Progenitor cell of endocrine pancreas (in vitro differentiated cells): ENCODE data around the gene LZTFL1. TPM values are rescaled to one million over a fixed set of nuclear protein-coding genes. Genes with fewer than 3 reads are reported as not detected.

Experiments used
- DNase-seq: peaks from one replicate; pipeline ENCODE4 v3.0.0; 2021; ENCODE audit warnings: low spot score; ENCODE audit not compliant: unreplicated experiment
- H3K27ac Mint-ChIP-seq: 2 replicates; pipeline ENCODE4 v1.8.0; 2021; ENCODE audit warnings: mild to moderate bottlenecking, moderate library complexity, mixed read lengths
- H3K27me3 Mint-ChIP-seq: 2 replicates; pipeline ENCODE4 v1.8.0; 2021; ENCODE audit warnings: mixed read lengths
- H3K36me3 Mint-ChIP-seq: 2 replicates; pipeline ENCODE4 v1.8.0; 2022; ENCODE audit warnings: mixed read lengths; ENCODE audit not compliant: insufficient read depth
- H3K4me1 Mint-ChIP-seq: 2 replicates; pipeline ENCODE4 v1.8.0; 2021; ENCODE audit warnings: low read depth, mixed read lengths
- H3K4me3 Mint-ChIP-seq: 2 replicates; pipeline ENCODE4 v1.8.0; 2021; ENCODE audit warnings: low read depth, mild to moderate bottlenecking, moderate library complexity, mixed read lengths
- H3K9me3 Mint-ChIP-seq: 2 replicates; pipeline ENCODE4 v1.8.0; 2021; ENCODE audit warnings: low read depth, mixed read lengths
- total RNA-seq: library from RNA; stranded (reverse); gene quantifications from 2 replicates; pipeline ENCODE4 v1.2.1, GENCODE V29; 2021
- TF ChIP-seq, protein P1 (sequence below): fragments of 200-600 bp; sonication (generic); IDR thresholded peaks from one replicate; pipeline ENCODE4 v1.5.0; 2021; ENCODE audit warnings: antibody characterized with exemption, mild to moderate bottlenecking; ENCODE audit not compliant: unreplicated experiment

LZTFL1 gene
- total RNA-seq, 1 donor from 2014 or later = 28.1 TPM

DNA sequence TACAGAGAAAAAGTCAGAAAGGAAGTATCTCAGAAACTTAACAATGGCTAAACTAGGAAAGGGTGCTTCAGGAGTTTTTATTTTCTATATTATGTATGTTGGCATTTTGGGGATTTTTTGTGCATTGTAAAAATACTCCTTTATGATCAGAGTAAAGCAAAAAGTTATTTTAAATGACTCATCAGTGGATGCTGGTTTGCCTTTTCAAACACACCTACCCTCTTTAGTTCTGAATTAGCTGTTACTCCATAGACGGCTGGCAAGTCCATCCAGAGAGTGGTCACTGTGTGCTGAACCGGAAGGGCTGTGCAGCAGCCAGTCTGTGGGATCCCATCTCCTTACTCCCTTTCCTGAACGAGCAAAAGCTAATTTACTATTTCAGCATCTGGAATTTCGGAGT is 45.4 kb upstream of the LZTFL1 start:
- no peak overlapping the region for H3K27ac Mint-ChIP-seq
- DNase-seq = no peak
- peaks cover 14% of the 10 kb centered on the region for H3K27me3 Mint-ChIP-seq
- no peaks in the 10 kb centered on the region for H3K9me3 Mint-ChIP-seq
- TF ChIP-seq, protein P1, sequence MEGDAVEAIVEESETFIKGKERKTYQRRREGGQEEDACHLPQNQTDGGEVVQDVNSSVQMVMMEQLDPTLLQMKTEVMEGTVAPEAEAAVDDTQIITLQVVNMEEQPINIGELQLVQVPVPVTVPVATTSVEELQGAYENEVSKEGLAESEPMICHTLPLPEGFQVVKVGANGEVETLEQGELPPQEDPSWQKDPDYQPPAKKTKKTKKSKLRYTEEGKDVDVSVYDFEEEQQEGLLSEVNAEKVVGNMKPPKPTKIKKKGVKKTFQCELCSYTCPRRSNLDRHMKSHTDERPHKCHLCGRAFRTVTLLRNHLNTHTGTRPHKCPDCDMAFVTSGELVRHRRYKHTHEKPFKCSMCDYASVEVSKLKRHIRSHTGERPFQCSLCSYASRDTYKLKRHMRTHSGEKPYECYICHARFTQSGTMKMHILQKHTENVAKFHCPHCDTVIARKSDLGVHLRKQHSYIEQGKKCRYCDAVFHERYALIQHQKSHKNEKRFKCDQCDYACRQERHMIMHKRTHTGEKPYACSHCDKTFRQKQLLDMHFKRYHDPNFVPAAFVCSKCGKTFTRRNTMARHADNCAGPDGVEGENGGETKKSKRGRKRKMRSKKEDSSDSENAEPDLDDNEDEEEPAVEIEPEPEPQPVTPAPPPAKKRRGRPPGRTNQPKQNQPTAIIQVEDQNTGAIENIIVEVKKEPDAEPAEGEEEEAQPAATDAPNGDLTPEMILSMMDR = no peak
- H3K36me3 Mint-ChIP-seq = no peaks in the 10 kb centered on the region
- H3K4me1 Mint-ChIP-seq = no peaks in the 10 kb centered on the region
- no peak overlapping the region for H3K4me3 Mint-ChIP-seq

DNA sequence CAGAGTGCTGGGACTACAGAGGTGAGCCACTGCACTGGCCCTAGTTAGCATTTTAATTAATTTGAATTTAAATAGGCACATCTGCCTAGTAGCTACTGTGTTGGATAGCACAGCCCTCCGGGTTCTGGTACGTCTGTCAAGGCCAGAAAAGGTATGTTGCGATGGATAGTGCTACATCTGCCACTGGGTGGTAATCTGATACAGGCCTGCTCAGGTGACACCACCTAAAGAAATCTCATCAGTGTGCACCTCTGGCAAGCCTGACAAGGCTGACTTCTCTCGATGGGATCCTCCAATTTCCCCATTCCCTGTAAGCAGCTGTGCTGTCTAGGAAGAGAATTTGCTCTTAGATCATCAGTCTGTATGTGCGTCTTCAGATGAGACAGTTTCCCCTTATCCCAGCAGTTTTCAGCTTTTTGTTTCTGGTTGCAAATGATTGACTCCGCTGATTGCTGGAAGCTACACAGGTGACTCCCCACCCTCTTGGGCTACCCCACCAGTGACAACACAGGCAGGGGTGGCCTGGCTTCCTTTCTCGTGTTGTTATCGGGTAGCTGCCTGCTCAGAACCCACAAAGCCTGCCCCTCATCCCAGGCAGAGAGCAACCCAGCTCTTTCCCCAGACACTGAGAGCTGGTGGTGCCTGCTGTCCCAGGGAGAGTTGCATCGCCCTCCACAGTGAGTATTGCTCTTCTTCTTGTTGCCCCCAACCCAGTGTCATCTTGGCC is 44.2 kb upstream of the LZTFL1 start, which contains the start of gene CCR9:
Gene CCR9, plus strand, starts transcription at position 565 of the 727 bp plus-strand sequence. CDS start 8,391 bp downstream, outside the sequence.
- Mint-ChIP-seq H3K4me1 (peaks cover 2% of the 10 kb centered on the region), H3K27me3 (peaks cover 14% of the 10 kb centered on the region), H3K27ac (no peak within 1 kb of the TSS), H3K36me3 (no peaks in the 10 kb centered on the region), H3K4me3 (no peak within 1 kb of the TSS), H3K9me3 (no peaks in the 10 kb centered on the region)
- TF ChIP-seq, protein P1 = no peak
- no peak for DNase-seq

DNA sequence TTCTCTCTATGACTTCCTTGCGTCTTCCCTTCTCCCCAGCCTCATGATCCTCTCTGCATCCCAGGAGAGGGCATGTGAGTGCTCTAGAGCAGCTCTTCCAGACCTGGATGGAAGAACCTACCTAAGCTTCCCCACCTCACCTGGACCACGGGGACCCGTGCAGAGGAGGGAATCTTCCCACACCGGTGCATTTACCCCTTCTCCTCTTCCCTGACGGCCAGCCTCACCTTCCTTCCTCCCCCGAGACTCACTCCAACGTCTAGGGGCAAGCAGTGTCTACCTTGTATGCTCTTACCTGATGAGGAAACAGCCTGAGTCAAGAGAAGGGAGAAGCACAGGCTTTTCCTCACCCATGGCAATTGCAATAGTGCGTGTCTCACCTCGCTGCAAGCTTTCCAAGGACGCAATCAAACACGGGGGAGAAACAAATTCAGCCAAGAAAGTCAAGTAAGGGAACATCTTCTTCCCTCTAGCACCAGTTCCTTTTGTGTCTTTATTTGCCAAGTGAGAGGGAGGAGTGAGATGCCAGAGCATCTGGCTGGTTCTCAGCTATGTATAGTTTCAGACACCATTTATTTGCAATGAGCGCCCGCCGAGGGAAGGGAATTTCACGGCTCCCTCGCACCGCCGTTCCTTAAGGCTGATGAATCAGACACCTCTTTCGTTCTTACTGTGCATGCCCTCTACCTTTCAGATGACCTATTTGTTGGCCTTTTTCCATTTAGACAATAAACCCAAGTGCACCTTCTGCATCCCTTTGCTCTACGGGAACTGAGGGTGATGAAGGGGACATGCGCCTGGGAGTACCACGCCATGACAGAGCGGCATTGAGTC is 42.7 kb upstream of the LZTFL1 start:
- Mint-ChIP-seq H3K4me1 (peaks cover 3% of the 10 kb centered on the region), H3K36me3 (no peaks in the 10 kb centered on the region), H3K9me3 (no peaks in the 10 kb centered on the region), H3K27ac (no peak overlapping the region), H3K27me3 (peaks cover 14% of the 10 kb centered on the region), H3K4me3 (no peak overlapping the region)
- DNase-seq = no peak
- TF ChIP-seq, protein P1 = no peak

DNA sequence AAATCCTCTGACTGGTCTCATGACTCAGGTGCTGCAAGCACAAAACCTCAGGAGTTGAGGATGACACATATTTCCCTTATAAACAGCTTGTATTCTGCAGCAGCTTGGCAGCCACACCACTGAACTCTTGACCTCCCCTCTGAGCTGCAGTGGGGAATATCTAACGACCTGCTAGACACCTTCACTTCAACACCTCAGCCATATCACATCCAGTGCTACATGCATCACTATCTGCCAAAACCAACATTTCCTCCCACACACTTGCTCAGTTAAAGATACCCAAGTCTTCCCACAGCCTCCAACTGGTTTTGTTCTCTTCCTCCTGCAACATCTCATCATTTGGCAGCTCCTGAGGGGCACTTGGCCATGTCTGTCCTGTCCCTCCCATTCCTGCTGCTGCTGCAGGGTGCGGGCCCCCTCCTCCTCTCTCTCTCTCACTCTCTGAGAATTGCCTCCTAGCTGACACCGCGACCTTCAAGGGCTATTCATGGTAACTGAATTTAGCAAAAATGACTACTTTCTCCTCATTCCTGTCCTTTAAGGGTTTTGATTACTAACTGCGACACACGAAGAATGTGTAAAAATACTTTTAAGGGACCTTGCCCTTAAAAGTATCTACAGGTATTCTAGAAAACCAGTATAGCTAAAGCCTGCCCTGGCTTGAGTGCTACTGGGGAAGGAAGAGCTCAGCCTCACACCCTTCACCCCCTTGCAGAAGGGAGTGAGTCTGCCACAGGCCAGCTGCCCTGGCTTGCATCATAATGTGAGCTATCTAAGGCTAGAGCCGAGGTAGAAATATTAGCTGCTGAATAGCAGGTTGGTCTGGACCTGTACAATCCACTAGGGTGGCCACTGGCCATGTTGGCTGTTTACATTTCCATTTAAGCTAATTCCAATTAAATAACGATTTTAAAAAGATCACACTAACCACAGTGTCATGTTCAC is 39.4 kb upstream of the LZTFL1 start:
- peaks cover 3% of the 10 kb centered on the region for H3K4me1 Mint-ChIP-seq
- no peak for DNase-seq
- H3K27ac Mint-ChIP-seq = no peak overlapping the region
- peaks cover 14% of the 10 kb centered on the region for H3K27me3 Mint-ChIP-seq
- H3K36me3 Mint-ChIP-seq = no peaks in the 10 kb centered on the region
- TF ChIP-seq, protein P1 = no peak
- H3K4me3 Mint-ChIP-seq = no peak overlapping the region
- H3K9me3 Mint-ChIP-seq = no peaks in the 10 kb centered on the region

DNA sequence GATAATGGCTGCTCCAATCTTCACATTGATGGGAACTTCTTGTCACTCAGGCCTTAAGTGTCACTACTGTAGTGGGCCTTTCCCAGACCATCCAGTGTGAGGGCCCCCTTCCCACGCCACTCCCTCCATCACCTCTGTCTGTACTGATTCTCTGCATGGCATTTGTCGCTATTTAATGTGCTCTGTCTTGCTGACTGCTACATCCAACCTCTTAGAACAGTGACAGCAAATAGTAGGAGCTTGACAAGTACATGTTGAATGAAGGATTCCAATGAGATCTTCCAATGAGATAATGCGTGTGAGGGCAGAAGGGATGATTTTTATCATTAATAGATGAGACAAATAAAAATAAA is 38.8 kb upstream of the LZTFL1 start:
- Mint-ChIP-seq H3K9me3 (no peaks in the 10 kb centered on the region), H3K4me3 (no peak overlapping the region), H3K4me1 (peaks cover 3% of the 10 kb centered on the region), H3K36me3 (no peaks in the 10 kb centered on the region), H3K27me3 (peaks cover 14% of the 10 kb centered on the region), H3K27ac (no peak overlapping the region)
- DNase-seq = no peak
- TF ChIP-seq, protein P1 = no peak
